ENCODE results near the gene RPS23. TPM values are rescaled to one million over a fixed set of nuclear protein-coding genes. Genes with fewer than 3 reads are reported as not detected.
"Not testable (repeated sequence)": the region's sequence is repeated elsewhere in the genome, so short reads cannot be mapped to it uniquely, and the experiment has no call there.

RPS23 gene
- total and polyA plus RNA-seq, 7 donors: 1,784 to 5,306 (median 3,123) TPM

GRCh38 chr5:82276800-82277612 is 1.1 kb downstream of the RPS23 start:
- H3K4me3 ChIP-seq: peak overlapping the region; percentile 64 to 97 (median 84)
- no peaks in the 10 kb centered on the region for H3K27me3 ChIP-seq
- DNase-seq: no peak
- intact Hi-C loops (cut with DNase I): no loop called here
- WGBS, 2 donors: 64 to 68% methylated on average over 11 of the region's 11 CpGs
- H3K4me1 ChIP-seq: peaks cover 0 to 20% (median 13%) of the 10 kb centered on the region in 4 donors
- TF ChIP-seq, protein P1, sequence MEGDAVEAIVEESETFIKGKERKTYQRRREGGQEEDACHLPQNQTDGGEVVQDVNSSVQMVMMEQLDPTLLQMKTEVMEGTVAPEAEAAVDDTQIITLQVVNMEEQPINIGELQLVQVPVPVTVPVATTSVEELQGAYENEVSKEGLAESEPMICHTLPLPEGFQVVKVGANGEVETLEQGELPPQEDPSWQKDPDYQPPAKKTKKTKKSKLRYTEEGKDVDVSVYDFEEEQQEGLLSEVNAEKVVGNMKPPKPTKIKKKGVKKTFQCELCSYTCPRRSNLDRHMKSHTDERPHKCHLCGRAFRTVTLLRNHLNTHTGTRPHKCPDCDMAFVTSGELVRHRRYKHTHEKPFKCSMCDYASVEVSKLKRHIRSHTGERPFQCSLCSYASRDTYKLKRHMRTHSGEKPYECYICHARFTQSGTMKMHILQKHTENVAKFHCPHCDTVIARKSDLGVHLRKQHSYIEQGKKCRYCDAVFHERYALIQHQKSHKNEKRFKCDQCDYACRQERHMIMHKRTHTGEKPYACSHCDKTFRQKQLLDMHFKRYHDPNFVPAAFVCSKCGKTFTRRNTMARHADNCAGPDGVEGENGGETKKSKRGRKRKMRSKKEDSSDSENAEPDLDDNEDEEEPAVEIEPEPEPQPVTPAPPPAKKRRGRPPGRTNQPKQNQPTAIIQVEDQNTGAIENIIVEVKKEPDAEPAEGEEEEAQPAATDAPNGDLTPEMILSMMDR (IDR thresholded peaks at IDR 0.05): no peak
- TF ChIP-seq POLR2AphosphoS5 (IDR thresholded peaks at IDR 0.05) (no peak), POLR2A (IDR thresholded peaks at IDR 0.05) (no peak), EP300 (IDR thresholded peaks at IDR 0.05) (no peak)
- H3K27ac ChIP-seq: peak overlapping the region in 3 of 4 donors; percentile 84 to 88 (median 87)
- no peaks in the 10 kb centered on the region for H3K9me3 ChIP-seq
- peaks cover 13 to 40% (median 19%) of the 10 kb centered on the region in 4 donors for H3K36me3 ChIP-seq

GRCh38 chr5:82275216-82275664 is 2.9 kb downstream of the RPS23 start:
- Histone ChIP-seq H3K4me1 (peaks cover 0 to 20% (median 13%) of the 10 kb centered on the region in 4 donors), H3K9me3 (no peaks in the 10 kb centered on the region), H3K27me3 (no peaks in the 10 kb centered on the region), H3K27ac (no peak overlapping the region), H3K36me3 (peaks cover 13 to 40% (median 19%) of the 10 kb centered on the region in 4 donors), H3K4me3 (no peak overlapping the region)
- WGBS, 2 donors: 92 to 93% methylated on average over 1 of the region's 1 CpG
- no peak for TF ChIP-seq POLR2A (IDR thresholded peaks at IDR 0.05)
- TF ChIP-seq, protein P1 (IDR thresholded peaks at IDR 0.05): no peak
- no peak for TF ChIP-seq EP300 (IDR thresholded peaks at IDR 0.05)
- TF ChIP-seq POLR2AphosphoS5 (IDR thresholded peaks at IDR 0.05): no peak
- intact Hi-C loops (cut with DNase I): no loop called here
- no peak for DNase-seq

GRCh38 chr5:82274343-82275211 is 3.6 kb downstream of the RPS23 start:
- Histone ChIP-seq H3K36me3 (peaks cover 13 to 40% (median 19%) of the 10 kb centered on the region in 4 donors), H3K4me3 (no peak overlapping the region), H3K27ac (no peak overlapping the region), H3K4me1 (peaks cover 0 to 20% (median 12%) of the 10 kb centered on the region in 4 donors), H3K27me3 (no peaks in the 10 kb centered on the region), H3K9me3 (no peaks in the 10 kb centered on the region)
- intact Hi-C loops (cut with DNase I): no loop called here
- no peak for TF ChIP-seq EP300 (IDR thresholded peaks at IDR 0.05)
- no peak for TF ChIP-seq POLR2AphosphoS5 (IDR thresholded peaks at IDR 0.05)
- TF ChIP-seq POLR2A (IDR thresholded peaks at IDR 0.05): no peak
- TF ChIP-seq, protein P1 (IDR thresholded peaks at IDR 0.05): no peak
- WGBS, 2 donors: 92 to 95% methylated on average over 31 of the region's 31 CpGs
- DNase-seq: no peak

- DNase-seq; H3K27me3 ChIP-seq; intact Hi-C loops (cut with DNase I); H3K9me3 ChIP-seq; H3K27ac ChIP-seq; H3K4me3 ChIP-seq: not testable (repeated sequence)
- peaks cover 13 to 40% (median 19%) of the 10 kb centered on the region in 4 donors for H3K36me3 ChIP-seq
- peaks cover 0 to 11% (median 8%) of the 10 kb centered on the region in 4 donors for H3K4me1 ChIP-seq
- WGBS, 2 donors: 79% methylated on average over 4 of the region's 4 CpGs
Observed at GRCh38 chr5:82273426-82273825, 4.7 kb downstream of the RPS23 start.

DNA sequence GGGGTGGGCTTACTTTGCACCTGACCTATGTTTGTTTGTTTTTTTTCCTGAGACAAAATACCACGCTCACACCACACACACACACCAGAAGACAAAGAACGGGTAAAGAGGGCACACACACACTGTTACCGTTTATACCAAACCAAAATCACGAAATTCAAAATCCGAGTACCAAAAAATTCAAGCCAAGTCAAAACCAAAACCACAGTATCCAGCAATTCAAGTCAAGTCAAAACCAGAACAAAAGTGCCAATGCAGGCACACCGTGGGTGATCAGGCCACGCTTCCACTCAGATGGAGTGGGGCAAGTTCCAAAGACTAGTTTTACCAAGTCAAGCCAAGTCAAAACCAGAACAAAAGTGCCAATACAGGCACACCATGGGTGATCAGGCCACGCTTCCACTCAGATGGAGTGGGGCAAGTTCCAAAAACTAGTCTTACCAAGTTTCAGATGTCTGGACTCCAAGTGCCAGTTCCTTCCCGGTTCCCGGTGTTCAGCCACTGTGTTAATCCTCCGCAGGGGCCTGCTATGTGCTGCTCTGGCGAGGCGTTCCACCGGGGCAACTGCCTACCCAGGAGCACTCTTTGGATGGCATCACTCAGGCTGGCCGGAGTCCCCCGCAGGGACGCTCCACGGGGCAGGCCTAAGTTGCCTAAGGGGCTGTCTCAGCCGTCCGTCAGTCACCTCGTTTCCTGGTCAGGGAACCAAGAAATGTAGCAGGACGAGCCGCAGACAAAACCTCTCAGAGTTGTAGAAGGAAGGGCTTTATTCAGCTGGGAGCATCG is 5.4 kb downstream of the RPS23 start:
- intact Hi-C loops (cut with DNase I); DNase-seq; H3K4me3 ChIP-seq; H3K9me3 ChIP-seq; H3K27me3 ChIP-seq; H3K27ac ChIP-seq: not testable (repeated sequence)
- Histone ChIP-seq H3K36me3 (peaks cover 13 to 40% (median 19%) of the 10 kb centered on the region in 4 donors), H3K4me1 (peaks cover 0 to 11% (median 8%) of the 10 kb centered on the region in 4 donors)
- 88 to 92% methylated on average over 24 of the region's 24 CpGs for WGBS, 2 donors

- intact Hi-C loops (cut with DNase I); H3K4me3 ChIP-seq; DNase-seq; H3K27me3 ChIP-seq; H3K9me3 ChIP-seq; H3K27ac ChIP-seq: not testable (repeated sequence)
- H3K36me3 ChIP-seq: peaks cover 0 to 16% (median 3%) of the 10 kb centered on the region in 4 donors
- H3K4me1 ChIP-seq: peaks cover 0 to 14% (median 12%) of the 10 kb centered on the region in 4 donors
- 90 to 99% methylated on average over 2 of the region's 2 CpGs for WGBS, 2 donors
Observed at GRCh38 chr5:82269363-82269762, 8.8 kb downstream of the RPS23 start.

DNA sequence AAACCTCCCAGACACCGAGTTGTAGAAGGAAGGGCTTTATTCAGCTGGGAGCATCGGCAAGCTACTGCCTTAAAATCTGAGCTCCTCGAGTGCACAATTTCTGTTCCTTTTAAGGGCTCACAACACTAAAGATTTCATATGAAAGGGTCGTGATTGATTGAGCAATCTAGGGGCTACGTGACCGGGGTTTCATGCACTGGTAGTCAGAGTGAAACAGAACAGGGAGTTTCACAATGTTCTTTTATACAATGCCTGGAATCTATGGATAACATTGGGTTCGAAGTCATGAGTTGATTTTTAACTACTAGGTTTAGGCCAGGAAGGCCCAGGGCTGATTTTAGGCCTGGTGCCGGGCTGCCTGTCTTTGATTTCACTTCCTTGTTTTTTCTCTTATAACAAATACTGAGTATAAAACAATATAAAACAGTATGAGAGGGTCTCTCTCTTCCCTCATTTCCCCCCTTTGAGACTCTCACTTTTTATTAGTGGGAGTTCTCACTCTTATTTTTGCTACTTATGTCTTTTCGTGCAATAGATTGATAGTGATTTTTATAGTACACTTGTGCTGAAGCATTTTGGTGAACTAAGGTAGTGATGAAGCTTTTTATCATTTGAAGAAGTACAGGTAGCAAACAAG is 10.7 kb downstream of the RPS23 start:
- H3K27ac ChIP-seq; intact Hi-C loops (cut with DNase I); H3K27me3 ChIP-seq; DNase-seq; H3K9me3 ChIP-seq; H3K4me3 ChIP-seq; H3K36me3 ChIP-seq: not testable (repeated sequence)
- peaks cover 0 to 15% (median 13%) of the 10 kb centered on the region in 4 donors for H3K4me1 ChIP-seq
- WGBS, 2 donors: 92 to 95% methylated on average over 9 of the region's 9 CpGs

Measured in sigmoid colon (tissue), 7 donors.